DMS 273 (cell line): ENCODE data around the gene GUCA1A.
A peak's percentile ranks its signal among the peaks of the same experiment; 100 is the strongest.

ENCODE experiments used
- DNase-seq: peaks from one replicate; lab custom pipeline; 2025; ENCODE audit not compliant: unreplicated experiment; lab: John Stamatoyannopoulos, UW

Gene GUCA1A

DNA sequence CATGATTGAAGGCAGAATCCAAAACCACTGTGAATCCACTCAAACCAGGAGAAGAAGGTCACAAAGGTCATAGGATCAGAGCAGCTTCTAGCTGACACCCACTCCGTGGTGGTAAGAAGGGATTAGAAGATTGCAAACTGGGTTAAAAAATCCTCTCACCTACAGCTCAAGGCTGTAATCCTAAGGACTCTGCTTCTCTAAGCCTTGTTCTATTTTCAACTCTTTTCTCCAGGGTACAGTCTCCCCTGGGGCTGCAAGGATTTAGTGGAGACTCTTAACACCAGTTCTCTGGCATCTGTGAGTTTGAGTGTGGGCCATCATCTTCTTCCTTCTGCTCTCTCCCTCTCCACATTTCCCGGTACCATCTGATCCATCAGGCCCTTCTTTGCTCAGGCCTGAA lies at the start of gene GUCA1A:
TSS of gene GUCA1A (plus strand) at position 264 of the 400 bp plus-strand sequence. CDS start 250 bp downstream, outside the sequence.
- no peak for DNase-seq

DNA sequence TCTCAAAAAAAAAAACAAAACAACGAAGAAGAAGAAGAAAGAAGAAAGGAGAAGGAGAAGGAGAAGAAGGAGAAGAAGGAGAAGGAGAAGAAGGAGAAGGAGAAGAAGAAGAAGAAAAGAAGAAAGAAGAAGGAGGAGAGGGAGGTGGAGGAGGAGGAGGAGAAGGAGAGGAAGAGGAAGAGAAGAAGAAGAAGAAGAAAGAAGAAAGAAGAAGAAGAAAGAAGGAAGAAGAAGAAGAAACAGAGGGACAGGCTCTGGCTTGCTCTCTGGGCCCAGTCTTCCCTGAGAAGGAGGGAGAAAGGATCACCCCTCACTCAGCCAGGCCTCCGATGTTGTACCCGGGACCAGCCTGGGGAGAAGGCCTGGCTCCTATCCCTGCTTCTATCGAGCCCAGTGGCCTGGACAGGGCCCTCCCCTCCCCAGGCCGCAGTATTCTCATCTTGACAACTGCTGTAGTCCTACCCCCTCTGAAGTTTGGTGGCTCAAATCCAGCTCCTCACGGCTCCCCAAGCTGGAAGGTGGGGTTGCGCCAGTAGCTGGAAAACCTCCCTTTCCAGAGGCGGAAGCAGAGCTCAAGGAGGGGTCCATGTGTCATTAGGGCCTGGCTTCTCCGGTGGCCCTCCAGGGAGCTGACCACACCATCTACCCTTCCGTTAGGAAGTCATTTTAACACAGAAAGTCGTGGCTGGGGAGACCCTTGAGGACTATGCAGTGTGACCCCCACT lies 49.6 kb upstream of the GUCA1A start:
- no peak for DNase-seq

DNA sequence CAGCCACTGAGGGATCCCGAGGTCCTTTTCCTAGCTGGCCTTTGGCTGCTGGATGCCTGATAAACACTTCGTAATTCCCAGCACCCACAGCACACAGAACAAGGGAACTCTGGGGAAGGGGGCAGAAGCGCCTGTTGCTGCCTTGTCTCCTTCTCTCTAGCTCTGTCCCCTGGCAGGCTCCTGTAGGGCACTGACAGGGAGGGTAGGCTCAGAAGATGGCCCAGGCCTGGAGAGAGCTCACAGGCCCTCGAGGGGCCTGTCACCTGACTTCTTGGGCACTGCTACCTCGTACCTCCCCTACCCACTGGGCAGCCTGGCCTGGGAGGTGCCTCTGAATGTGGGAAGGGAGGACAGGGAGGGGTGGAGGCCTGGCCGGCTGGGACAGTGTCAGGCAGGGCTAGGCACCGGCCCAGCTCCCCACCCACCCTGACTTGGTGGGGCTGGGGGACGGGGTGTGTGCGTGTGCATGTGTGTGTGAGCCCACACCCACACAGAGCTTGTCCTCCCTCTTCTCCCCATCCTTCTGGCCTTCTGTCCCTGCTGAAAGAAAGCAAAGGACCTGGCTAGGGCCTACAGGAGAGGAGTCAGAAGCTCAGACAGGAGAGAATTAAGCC lies 48.8 kb upstream of the GUCA1A start:
- no peak for DNase-seq

DNA sequence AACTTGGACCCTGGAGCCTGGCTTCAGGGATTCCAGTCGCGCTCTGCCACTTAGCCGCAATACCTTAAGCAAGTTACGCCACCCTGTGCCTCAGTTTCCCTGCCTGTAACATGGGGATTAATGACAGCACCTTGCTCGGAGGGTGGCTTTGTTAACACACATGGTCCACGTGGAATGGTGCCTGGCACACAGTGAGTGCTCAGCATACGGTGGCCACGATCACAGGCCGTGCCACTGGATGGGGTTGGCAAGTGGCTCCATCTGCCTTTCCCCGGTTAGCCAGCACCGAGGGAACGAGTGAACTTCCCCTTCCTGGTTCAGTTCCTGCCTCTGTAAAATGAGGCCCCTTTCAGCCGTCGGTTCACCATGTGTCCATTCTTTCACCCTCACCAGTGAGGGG lies 47.9 kb upstream of the GUCA1A start:
- no peak for DNase-seq

DNA sequence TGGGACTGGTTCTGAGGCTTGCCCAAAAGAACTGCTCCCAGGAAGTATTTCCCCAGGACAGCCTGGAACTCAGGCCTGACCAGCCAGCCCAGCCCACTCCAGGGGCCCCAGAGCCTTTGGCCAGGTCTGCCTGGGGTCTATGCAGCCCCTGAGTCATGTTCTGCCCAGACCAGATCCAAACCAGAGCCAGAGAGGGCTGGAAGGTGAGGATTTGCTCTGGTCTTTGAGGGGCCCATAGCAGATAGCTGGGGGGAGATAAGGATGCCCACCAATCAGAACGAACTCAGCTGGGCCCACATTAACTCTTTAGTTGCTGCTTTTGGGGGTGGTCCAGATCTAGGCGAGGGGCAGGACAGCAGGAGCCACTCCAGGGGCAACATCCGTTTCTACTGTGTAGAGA lies 47.5 kb upstream of the GUCA1A start:
- DNase-seq: no peak

DNA sequence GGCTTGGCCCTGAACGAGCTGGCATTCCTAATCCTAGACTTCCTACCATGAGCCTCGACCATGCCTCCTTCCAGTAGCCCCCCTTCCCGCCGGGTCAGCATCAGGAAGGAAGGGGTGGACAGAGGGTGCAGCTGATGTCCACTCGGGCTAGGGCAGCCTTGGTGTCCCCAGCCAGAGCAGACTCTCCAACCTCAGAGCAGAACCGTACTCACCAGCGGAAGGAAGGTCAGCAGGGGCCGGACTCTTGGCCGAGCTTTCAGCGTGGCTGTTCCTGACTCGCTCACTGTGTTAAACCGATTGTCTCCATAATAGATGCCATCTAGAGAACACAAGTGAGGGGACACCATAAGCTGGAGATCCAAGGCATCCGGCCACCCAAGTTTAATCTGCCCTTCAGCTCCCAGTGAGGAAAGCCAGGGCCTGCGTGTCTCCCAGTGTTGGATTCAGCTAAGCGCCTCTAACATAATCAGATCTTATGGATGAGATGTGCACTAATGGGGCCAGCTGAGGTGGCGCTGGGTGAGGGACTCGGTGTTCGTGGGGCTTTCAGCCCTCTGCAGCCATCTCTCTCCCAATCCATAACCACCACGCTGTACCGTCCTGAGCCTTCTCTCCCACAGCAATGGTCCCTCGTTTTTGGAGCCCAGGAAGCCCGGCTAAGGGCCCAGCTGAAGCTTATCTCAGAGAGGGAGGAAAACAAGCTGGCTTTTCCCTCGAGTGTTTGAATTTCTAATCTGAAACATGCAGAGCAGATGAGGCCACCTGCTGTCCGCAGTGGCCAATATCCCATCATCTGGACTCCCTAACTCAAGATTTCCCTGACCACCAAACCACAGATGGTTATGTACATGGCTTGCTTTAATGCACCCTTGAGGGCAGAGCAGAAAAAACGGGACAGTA lies 44.5 kb upstream of the GUCA1A start:
- DNase-seq: no peak

DNA sequence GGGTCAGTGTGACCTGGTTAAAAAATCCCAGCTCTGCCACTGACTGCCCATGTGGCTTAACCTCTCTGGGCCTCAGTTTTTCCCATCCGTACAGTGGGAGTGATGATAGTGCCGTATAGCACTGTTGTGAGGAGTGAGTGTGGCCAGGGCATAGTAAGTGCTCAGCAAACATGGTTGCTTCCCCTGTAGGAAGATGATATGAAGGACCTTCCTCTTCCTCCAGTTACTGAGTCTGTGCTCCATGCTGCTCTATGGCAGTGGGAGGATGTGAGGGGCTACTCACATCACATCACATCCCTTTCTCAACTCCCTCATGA lies 43.8 kb upstream of the GUCA1A start:
- DNase-seq: no peak

DNA sequence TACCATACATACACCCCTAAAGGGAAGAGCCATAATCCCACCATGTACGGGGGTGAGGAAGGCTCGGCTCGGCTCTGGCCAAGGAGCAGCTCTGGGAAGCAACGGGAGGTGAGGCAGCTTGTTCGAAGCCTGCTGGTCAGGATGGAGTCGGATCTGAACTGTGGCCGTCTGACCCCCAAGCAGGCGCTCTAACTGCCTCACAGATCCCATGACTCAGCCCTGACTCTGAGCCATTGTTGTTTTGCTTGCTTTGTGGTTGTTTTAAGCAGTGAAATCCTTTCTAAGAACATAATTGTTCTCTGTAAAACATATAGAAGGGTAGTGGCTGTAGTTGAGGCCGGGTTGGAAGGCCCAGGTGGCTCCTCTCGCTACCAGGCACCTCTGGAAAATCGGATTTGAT lies 41.6 kb upstream of the GUCA1A start:
- no peak for DNase-seq

DNA sequence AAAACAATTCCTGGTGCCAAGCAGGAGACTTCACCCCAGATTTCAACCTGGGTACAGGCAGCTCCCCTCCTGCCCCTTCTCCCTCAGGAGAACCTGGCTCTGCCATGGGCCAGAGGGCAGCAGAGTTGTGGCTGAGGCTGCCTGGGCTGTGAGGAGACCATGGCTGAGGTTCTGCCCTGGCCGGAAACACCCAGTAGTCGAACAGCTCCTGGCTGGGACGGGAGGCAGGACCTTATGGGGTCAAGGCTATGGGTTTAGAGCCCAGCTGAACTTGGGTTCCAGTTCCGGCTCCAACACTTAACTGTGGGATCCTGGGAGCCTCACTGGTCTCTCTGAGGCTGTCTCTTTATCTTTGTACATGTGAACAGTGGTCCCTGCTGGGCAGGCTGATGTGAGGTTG lies 39.2 kb upstream of the GUCA1A start:
- DNase-seq: no peak

DNA sequence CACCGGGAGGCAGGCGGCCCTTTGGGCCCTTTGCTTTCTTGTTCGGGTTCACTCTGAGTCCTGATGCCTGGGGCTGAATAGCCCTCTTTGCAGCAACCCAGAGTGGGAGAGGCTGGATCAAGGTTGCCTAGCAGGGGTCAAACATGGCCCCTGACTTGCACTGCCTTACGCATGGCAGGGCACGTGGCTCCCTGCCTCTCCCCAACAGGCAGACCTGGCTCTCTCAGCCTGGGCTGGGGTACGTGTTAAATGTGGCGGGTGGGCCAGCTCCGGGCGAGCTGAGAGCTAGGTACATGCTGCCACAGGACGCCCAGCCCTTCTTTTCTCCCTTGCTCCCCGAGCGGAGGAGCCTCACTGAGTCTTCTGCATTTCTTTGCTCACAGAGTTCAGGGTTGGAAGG lies 38.0 kb upstream of the GUCA1A start:
- DNase-seq: no peak

DNA sequence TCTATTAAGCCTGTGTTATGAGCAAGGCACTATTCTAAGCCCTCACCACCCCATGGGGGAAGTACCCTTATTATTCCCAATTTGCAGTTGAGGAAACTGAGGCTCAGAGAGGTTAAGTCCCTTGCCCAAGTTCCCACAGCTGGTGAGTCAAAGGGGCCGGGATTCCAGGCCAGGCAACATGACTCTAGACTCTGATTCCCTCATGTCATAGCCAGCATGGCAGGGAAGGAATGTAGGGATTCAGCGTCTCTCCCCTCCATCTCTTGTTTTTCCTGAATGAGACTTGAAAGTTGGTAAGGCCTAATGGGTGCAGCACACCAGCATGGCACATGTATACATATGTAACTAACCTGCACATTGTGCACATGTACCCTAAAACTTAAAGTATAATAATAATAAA lies 37.4 kb upstream of the GUCA1A start:
- DNase-seq: no peak

DNA sequence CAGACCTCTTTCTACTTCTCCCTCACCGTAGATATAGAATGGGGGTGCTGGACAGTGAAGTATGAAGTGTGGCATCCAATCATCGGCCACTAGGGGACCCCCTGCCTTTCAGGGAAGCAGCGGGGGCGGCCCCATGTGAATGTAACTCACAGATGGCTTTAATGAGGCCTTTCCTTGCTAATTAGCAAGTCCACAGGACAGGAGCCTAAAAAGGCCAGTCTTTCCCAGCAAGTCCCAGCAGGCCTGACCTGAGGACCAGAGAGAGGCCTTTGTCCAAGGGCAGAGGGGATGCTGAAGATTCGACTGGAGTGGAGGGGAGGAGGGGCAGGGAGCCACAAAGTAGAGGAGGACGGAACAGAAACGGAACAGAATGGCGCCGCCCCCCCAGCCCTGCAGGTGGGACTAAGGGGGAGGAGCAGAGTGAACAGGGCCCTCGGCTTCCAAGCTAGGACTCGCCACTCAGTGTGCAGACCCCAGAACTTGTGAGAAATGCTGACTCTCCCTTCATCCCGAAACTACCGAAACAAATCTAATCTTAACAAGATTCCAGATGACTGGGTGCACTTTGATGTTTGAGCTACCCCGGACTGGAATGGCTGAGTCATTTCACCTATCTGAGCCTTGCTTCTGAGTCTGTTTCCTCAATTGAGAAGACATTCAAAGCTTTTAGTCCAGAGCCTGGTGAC lies 36.5 kb upstream of the GUCA1A start:
- DNase-seq: peak; percentile 88

DNA sequence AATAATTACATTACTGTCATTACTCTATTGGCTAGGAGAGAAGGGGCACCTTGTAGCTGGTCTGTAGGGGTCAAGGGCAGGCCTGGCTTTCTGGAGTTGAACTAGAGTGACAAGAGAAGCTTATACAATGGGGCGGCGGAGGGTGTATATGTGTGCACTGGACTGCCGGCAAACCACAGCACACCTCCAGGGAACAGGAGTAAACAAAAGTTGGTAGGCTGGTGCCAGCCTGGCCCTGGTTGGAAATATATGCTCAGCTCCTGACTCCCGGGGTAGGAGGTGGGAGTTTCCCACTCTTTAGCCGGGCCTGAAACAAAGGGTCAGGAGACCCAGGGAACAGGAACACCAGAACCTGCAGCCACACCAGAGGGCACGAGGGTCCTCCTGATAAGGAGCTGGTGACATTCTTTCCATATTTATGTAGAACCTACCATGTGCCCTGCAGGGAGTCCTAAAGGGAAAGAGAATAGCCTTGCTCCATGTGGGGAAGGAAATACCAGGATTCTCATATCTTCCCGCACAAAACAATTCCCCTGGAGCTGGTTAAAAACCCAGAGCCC lies 35.9 kb upstream of the GUCA1A start:
- DNase-seq: no peak

DNA sequence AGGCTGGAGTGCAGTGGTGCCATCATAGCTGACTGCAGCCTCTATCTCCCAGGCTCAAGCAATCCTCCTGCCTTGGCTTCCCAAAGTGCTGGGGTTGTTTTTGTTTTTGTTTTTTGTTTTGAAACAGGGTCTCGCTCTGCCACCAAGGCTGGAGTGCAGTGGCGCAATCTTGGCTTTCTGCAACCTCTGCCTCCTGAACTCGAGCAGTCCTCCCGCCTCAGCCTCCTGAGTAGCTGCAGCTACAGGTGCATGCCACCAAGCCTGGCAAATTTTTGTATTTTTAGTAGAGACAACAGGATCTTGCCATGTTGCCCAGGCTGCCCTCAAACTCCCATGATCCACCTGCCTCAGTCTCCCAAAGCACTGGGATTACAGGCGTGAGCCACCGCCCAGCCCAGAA lies 35.0 kb upstream of the GUCA1A start:
- DNase-seq: no peak

DNA sequence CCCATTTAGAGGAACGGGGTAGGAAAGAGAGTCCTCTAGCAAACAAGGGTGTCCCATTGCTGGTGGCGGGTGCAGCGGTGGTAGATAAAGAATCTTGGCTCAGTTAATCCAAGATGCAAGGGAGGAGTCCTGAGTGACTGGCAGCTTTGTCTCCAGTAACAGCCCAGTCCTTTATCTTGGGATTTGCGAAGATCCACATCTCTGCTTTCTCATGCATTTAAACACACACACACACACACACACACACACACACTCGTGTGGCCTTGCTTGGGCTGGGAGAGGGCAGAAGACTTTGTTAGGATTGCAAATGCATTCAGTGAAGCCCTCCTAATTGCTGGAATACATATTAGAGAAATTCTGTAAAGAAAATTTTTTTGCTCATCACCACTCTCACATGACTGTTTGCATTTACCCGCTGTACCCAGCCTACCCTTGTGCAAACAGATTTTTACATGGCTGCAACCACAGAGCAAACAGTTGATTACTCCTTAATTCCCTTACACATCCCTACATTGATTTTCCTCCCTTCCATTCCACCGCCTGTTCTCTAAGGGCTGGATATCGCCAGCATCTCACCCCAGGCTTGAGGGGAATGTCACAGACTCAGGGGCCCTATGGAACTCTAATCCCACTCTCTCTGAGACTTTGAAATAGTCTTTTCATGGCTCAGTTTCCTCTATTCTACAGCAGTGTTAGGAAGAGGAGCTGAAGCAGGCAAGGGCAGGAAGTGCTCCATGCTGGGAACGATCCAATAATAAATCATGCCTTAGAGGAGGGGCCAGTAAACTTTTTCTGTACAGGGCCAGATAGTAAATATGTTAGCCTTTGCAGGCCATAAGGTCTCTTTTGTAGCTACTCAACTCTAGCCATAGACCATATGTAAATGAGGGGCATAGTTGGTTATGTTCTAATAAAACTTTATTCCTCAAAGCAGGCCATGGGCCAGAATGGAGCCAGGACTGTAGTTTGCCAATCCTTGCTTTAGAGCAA lies 34.2 kb upstream of the GUCA1A start:
- DNase-seq: no peak

DNA sequence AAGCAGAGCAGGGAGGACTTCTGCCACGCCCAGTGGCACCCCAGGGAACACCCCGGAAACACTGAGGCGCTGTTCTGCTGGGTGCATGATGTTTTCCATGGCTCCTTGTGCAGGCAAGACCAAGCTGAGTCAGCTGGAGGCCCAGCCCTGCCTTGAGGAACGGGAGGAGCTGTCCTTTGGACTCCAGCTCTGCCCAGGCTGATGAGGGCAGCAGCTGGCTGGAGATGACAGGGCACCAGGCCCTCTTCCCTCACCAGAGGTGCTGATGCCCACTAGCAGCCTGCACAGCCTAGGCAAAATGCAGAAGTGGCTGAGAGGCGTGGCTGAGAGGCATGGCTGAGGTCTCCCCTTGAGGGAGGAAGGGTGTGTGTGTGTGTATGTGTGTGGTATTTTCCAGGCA lies 33.1 kb upstream of the GUCA1A start:
- DNase-seq: no peak

DNA sequence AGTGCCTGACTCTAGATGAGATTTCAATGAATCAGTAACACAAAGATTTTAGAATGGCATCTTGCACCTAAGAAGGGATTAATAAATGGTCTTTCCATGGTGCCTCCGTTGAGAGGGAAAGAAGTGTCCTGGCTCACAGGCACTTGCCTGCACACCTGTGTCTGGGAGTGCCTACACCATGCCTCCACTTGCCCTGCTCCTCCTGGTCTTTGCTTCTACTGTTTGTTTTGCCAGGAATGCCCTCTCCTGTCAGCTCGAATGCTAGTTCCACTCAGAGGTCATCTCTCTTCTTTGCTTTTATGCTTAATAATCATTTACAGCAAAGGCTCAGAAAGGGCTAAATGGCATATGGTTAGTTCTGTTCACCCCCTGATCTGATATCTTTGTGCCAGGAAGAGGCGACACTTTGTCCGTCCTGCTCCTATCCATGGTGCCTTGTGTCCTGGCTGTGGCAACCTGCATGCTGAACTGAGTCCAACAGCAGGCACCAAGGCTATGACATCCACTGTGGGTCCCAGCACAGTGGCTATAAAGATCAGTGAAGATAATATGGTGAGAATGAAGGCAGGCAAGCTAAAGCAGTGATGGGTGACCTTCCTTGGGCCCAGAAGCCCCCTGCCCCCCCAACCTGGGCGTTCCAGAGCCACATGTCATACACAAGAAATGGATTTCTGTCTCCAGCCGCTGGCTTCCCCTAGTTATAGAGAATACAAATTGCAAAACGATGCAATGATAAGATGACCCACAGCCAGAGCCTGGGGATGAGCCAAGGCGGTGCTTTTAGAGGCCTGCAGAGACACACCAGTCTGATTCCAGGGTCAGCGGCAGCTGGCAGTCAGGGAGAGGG lies 32.2 kb upstream of the GUCA1A start:
- DNase-seq: no peak

DNA sequence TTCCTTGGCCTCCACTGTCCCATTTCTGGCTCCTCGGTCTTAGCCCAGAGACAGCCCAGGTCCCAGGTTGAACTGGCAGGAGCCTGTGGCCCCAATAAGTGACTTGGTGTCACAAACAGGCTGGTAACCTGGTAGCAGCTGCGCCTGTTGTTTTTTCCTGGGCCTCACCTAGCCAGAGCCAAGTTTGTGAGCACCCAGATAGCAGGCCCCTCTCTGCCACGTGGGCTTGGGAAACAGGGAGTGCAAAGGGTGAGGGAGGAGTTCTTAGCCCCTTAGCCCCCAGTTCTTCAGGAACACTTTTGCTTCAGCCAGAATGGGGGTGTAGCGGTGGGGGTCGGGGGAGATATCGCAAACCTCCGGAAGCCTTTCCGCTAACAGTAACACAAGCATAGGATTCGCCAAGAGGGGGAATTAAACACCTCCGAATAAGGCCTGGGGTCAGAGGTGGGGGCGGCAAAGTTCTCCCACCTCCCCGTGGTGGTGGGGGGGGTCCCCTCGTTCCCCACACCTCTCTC lies 31.5 kb upstream of the GUCA1A start:
- no peak for DNase-seq
